Hepatocyte (in vitro differentiated cells): ENCODE results near the gene PTPRN2. TPM values are rescaled to one million over a fixed set of nuclear protein-coding genes. Genes with fewer than 3 reads are reported as not detected.

Source experiments
- DNase-seq: peaks from one replicate; pipeline ENCODE4 v3.0.0-alpha.2; 2016; ENCODE audit warnings: low spot score
- H2AFZ ChIP-seq: fragments of 200-600 bp; sonication (generic); 2 replicates; pipeline ENCODE4 v1.6.0; 2016; ENCODE audit warnings: antibody characterized with exemption, mild to moderate bottlenecking
- H3K27ac ChIP-seq: fragments of 200-600 bp; sonication (generic); 2 replicates; pipeline ENCODE4 v1.5.1; 2016; ENCODE audit warnings: mild to moderate bottlenecking
- H3K27me3 ChIP-seq: fragments of 200-600 bp; sonication (generic); 2 replicates; pipeline ENCODE4 v1.6.1; 2016
- H3K36me3 ChIP-seq: fragments of 200-600 bp; sonication (generic); replicated peaks from 2 replicates; pipeline ENCODE4 v1.5.1; 2016; ENCODE audit warnings: low read depth; ENCODE audit not compliant: insufficient read depth
- H3K4me1 ChIP-seq: fragments of 200-600 bp; sonication (generic); 2 replicates; pipeline ENCODE4 v1.5.1; 2016; ENCODE audit warnings: mild to moderate bottlenecking, moderate library complexity; ENCODE audit not compliant: insufficient read depth
- H3K4me2 ChIP-seq: fragments of 200-600 bp; sonication (generic); 2 replicates; pipeline ENCODE4 v1.6.0; 2016
- H3K4me3 ChIP-seq: fragments of 200-600 bp; sonication (generic); 2 replicates; pipeline ENCODE4 v1.5.1; 2016; ENCODE audit warnings: mild to moderate bottlenecking
- H3K79me2 ChIP-seq: fragments of 200-600 bp; sonication (generic); 2 replicates; pipeline ENCODE4 v1.6.0; 2017; ENCODE audit warnings: mild to moderate bottlenecking
- H3K9me2 ChIP-seq: fragments of 200-600 bp; sonication (generic); replicated peaks from 2 replicates; pipeline ENCODE4 v1.6.0; 2017; ENCODE audit warnings: mild to moderate bottlenecking; ENCODE audit not compliant: insufficient read depth
- H3K9me3 ChIP-seq: fragments of 200-600 bp; sonication (generic); 2 replicates; pipeline ENCODE4 v1.5.1; 2016; ENCODE audit warnings: low read depth, mild to moderate bottlenecking
- H4K20me1 ChIP-seq: fragments of 200-600 bp; sonication (generic); 2 replicates; pipeline ENCODE4 v1.6.0; 2016; ENCODE audit warnings: mild to moderate bottlenecking; ENCODE audit not compliant: insufficient read depth, poor library complexity, severe bottlenecking
- EZH2 ChIP-seq: fragments of 200-600 bp; sonication (generic); IDR thresholded peaks from 2 replicates; pipeline ENCODE4 v1.6.1; 2016; ENCODE audit warnings: antibody characterized with exemption, mild to moderate bottlenecking, borderline replicate concordance
- EZH2phosphoT487 ChIP-seq: fragments of 200-600 bp; sonication (generic); IDR thresholded peaks from one replicate; pipeline ENCODE4 v1.6.1; 2018; ENCODE audit warnings: antibody characterized with exemption, mild to moderate bottlenecking, low read depth, moderate library complexity; ENCODE audit not compliant: unreplicated experiment, severe bottlenecking
- WGBS: methylation state at CpG from one replicate; pipeline ENCODE4 v1.1.6; 2016; ENCODE audit warnings: low lambda C conversion rate; ENCODE audit errors: missing lambda C conversion rate; 5-methylcytosine and 5-hydroxymethylcytosine counted together
- polyA plus RNA-seq: library from polyadenylated mRNA; unstranded; fragments of >200 nt; fragmentation: Nextera tagmentation; extraction: Ambion mirVana; gene quantifications from 2 replicates; pipeline ENCODE4 v1.2.1, GENCODE V29; 2016
- total RNA-seq: library from RNA; depleted of rRNA; stranded (reverse); fragments of >200 nt; gene quantifications from 2 replicates; pipeline ENCODE4 v1.2.3, GENCODE V29; 2014
- TF ChIP-seq, protein P1 (sequence below): fragments of 200-600 bp; sonication (generic); IDR thresholded peaks from 2 replicates; pipeline ENCODE4 v1.5.1; 2016; ENCODE audit warnings: antibody characterized with exemption, mild to moderate bottlenecking; ENCODE audit not compliant: poor library complexity

The PTPRN2 gene
- total and polyA plus RNA-seq, 2 experiments from 2014 or later = 2.1 to 3.3 TPM

GRCh38 chr7:158468700-158469296 lies 118.8 kb downstream of the PTPRN2 start:
- TF ChIP-seq EZH2 (no peak), EZH2phosphoT487 (no peak)
- TF ChIP-seq, protein P1, sequence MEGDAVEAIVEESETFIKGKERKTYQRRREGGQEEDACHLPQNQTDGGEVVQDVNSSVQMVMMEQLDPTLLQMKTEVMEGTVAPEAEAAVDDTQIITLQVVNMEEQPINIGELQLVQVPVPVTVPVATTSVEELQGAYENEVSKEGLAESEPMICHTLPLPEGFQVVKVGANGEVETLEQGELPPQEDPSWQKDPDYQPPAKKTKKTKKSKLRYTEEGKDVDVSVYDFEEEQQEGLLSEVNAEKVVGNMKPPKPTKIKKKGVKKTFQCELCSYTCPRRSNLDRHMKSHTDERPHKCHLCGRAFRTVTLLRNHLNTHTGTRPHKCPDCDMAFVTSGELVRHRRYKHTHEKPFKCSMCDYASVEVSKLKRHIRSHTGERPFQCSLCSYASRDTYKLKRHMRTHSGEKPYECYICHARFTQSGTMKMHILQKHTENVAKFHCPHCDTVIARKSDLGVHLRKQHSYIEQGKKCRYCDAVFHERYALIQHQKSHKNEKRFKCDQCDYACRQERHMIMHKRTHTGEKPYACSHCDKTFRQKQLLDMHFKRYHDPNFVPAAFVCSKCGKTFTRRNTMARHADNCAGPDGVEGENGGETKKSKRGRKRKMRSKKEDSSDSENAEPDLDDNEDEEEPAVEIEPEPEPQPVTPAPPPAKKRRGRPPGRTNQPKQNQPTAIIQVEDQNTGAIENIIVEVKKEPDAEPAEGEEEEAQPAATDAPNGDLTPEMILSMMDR = no peak
- H3K4me2 ChIP-seq = no peak overlapping the region
- H3K9me2 ChIP-seq = no peaks in the 10 kb centered on the region
- no peaks in the 10 kb centered on the region for H3K4me1 ChIP-seq
- H3K4me3 ChIP-seq = no peak overlapping the region
- H2AFZ ChIP-seq = no peak overlapping the region
- H3K79me2 ChIP-seq = no peaks in the 10 kb centered on the region
- 67% methylated on average over 9 of the region's 9 CpGs for WGBS
- no peak for DNase-seq
- no peaks in the 10 kb centered on the region for H3K9me3 ChIP-seq
- H3K27ac ChIP-seq = no peak overlapping the region
- no peaks in the 10 kb centered on the region for H3K27me3 ChIP-seq
- no peaks in the 10 kb centered on the region for H4K20me1 ChIP-seq
- no peaks in the 10 kb centered on the region for H3K36me3 ChIP-seq

DNA sequence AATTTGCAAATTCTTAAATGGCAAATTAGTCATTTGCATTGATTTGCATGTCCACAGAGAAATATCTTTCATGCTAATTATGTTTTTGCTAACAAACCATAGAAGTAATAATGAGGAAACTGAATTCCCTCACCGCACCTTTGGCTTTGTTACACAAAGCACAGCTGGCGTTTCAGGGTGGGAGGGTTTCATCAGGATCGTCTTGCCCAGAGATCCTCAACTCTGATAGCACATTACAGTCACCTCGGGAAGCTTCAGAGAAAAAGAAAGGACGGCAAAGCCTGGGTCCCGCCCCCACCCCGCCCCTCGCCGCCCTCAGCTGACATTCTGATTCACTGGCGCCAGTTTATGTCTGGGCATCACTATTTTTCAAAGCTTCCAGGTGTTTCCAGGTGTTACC lies 119.4 kb downstream of the PTPRN2 start:
- WGBS = 14% methylated on average over 10 of the region's 10 CpGs
- DNase-seq = no peak
- no peak for TF ChIP-seq EZH2phosphoT487
- no peak for TF ChIP-seq EZH2
- TF ChIP-seq, protein P1 = no peak
- H3K4me2 ChIP-seq = no peak overlapping the region
- H3K27ac ChIP-seq = no peak overlapping the region
- H4K20me1 ChIP-seq = no peaks in the 10 kb centered on the region
- H2AFZ ChIP-seq = no peak overlapping the region
- no peaks in the 10 kb centered on the region for H3K36me3 ChIP-seq
- H3K9me3 ChIP-seq = no peaks in the 10 kb centered on the region
- no peaks in the 10 kb centered on the region for H3K4me1 ChIP-seq
- no peaks in the 10 kb centered on the region for H3K79me2 ChIP-seq
- no peaks in the 10 kb centered on the region for H3K27me3 ChIP-seq
- no peak overlapping the region for H3K4me3 ChIP-seq
- H3K9me2 ChIP-seq = no peaks in the 10 kb centered on the region

DNA sequence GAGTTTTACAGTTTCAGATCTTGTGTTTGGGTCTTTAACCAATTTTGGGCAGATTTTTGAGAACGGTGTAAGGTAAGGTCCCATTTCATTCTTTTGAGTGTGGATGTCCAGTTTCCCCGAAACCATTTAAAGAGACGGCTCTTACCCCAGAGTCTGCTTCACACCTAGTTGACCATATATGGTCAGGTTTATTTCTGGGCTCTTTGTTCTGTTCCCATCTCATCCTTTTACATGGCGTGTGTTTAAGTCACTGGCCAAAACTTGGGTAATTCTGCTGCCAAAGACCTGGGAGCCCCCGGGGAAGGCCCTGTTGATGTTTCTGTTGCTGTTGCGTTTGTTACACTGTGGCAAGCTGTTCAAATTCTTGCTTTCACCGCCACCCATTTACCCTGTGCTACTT lies 120.1 kb downstream of the PTPRN2 start:
- H3K36me3 ChIP-seq = no peaks in the 10 kb centered on the region
- WGBS = 68% methylated on average over 7 of the region's 7 CpGs
- TF ChIP-seq EZH2 = no peak
- TF ChIP-seq, protein P1 = no peak
- TF ChIP-seq EZH2phosphoT487 = no peak
- no peaks in the 10 kb centered on the region for H3K27me3 ChIP-seq
- H2AFZ ChIP-seq = no peak overlapping the region
- H3K27ac ChIP-seq = no peak overlapping the region
- no peak overlapping the region for H3K4me2 ChIP-seq
- H3K9me2 ChIP-seq = no peaks in the 10 kb centered on the region
- no peaks in the 10 kb centered on the region for H3K4me1 ChIP-seq
- DNase-seq = no peak
- no peaks in the 10 kb centered on the region for H3K79me2 ChIP-seq
- H3K9me3 ChIP-seq = no peaks in the 10 kb centered on the region
- H4K20me1 ChIP-seq = no peaks in the 10 kb centered on the region
- no peak overlapping the region for H3K4me3 ChIP-seq

GRCh38 chr7:158463317-158463716 lies 124.3 kb downstream of the PTPRN2 start:
- no peaks in the 10 kb centered on the region for H3K9me3 ChIP-seq
- no peaks in the 10 kb centered on the region for H4K20me1 ChIP-seq
- no peaks in the 10 kb centered on the region for H3K4me1 ChIP-seq
- no peaks in the 10 kb centered on the region for H3K27me3 ChIP-seq
- TF ChIP-seq EZH2phosphoT487 = no peak
- TF ChIP-seq, protein P1 = no peak
- no peak for TF ChIP-seq EZH2
- H3K79me2 ChIP-seq = no peaks in the 10 kb centered on the region
- no peaks in the 10 kb centered on the region for H3K9me2 ChIP-seq
- H3K4me2 ChIP-seq = no peak overlapping the region
- DNase-seq = no peak
- 88% methylated on average over 4 of the region's 4 CpGs for WGBS
- H3K4me3 ChIP-seq = no peak overlapping the region
- no peak overlapping the region for H2AFZ ChIP-seq
- no peak overlapping the region for H3K27ac ChIP-seq
- H3K36me3 ChIP-seq = no peaks in the 10 kb centered on the region
